Kidney (tissue), 14 donors: ENCODE results near the gene LIPA. TPM values are rescaled to one million over a fixed set of nuclear protein-coding genes. Genes with fewer than 3 reads are reported as not detected.

Experiments
- DNase-seq, 5 donors: peaks; one replicate each; pipeline ENCODE4 v3.0.0-alpha.2; 2013 to 2020
- FAIRE-seq: peaks from 2 replicates; lab custom pipeline; 2012; peaks lifted over from hg19 to GRCh38; lab: Jason Lieb, UNC
- H3K27ac ChIP-seq, 2 donors: one replicate each; pipeline ENCODE4 v1.7.0; 2013; ENCODE audit warnings: low read depth in 2 of 2, low read length in 2 of 2, inconsistent platforms in 1 of 2
- H3K27me3 ChIP-seq: one replicate; pipeline ENCODE4 v1.7.1; 2013; ENCODE audit warnings: low read length, inconsistent platforms; ENCODE audit not compliant: control insufficient read depth, insufficient read depth
- H3K36me3 ChIP-seq, 3 donors: one replicate each; pipeline versions ENCODE4 v1.7.0 to v1.7.1; 2013; ENCODE audit warnings: low read length in 3 of 3, control low read depth in 1 of 3, inconsistent platforms in 1 of 3; ENCODE audit not compliant: insufficient read depth in 3 of 3, control insufficient read depth in 2 of 3
- H3K4me1 ChIP-seq, 3 donors: one replicate each; pipeline versions ENCODE4 v1.7.0 to v1.7.1; 2013; ENCODE audit warnings: low read length in 3 of 3, inconsistent platforms in 1 of 3, low read depth in 1 of 3; ENCODE audit not compliant: control insufficient read depth in 2 of 3, insufficient read depth in 2 of 3
- H3K4me3 ChIP-seq, 3 donors: one replicate each; pipeline versions ENCODE4 v1.7.0 to v1.8.1; 2013; ENCODE audit warnings: low read length in 3 of 3, control low read depth in 1 of 3, inconsistent platforms in 1 of 3
- H3K9ac ChIP-seq, 3 donors: one replicate each; pipeline versions ENCODE4 v1.7.0 to v1.7.1; 2013; ENCODE audit warnings: low read length in 3 of 3, control low read depth in 1 of 3, inconsistent platforms in 1 of 3
- H3K9me3 ChIP-seq, 3 donors: one replicate each; pipeline versions ENCODE4 v1.7.0 to v1.7.1; 2013; ENCODE audit warnings: low read length in 3 of 3, control low read depth in 1 of 3, inconsistent platforms in 1 of 3; ENCODE audit not compliant: control insufficient read depth in 2 of 3, insufficient read depth in 1 of 3
- CTCF ChIP-seq: IDR thresholded peaks from 3 replicates; pipeline ENCODE4 v1.5.1; 2012; ENCODE audit warnings: mild to moderate bottlenecking, moderate library complexity, borderline replicate concordance; ENCODE audit not compliant: insufficient read depth; ENCODE audit errors: extremely low read depth
- intact Hi-C: fragments of 100-400 bp; cut with DNase I; formaldehyde crosslinking; loops from one replicate; pipeline ENCODE4 v1.11.1; 2022
- polyA plus RNA-seq: library from polyadenylated mRNA; stranded (reverse); fragments of 350-450 nt; fragmentation: Illumina TruSeq; extraction: RNeasy Lipid Tissue Mini Kit (QIAGEN cat#74804); gene quantifications from one replicate; pipeline ENCODE4 v1.2.3, GENCODE V29; 2014; ENCODE audit warnings: low read depth, low replicate concordance; ENCODE audit not compliant: insufficient read depth
- total RNA-seq: library from RNA; stranded (reverse); fragmentation: NEBNext Ultra II Directional; extraction: Animal tissue kit (Norgen Biotek cat#: 25700); gene quantifications from one replicate; pipeline ENCODE4 v1.2.1, GENCODE V29; 2021
- donor health status: control.
- donor health status: control.
- donor health status: control.
- donor health status: control.
- donor health status: control.
- donor health status: DM: yes; HTN: yes; CAD: no.
- donor health status: Normal renal cell carcinoma (clear cell type).

The LIPA gene
- total and polyA plus RNA-seq, 2 donors from 2014 or later: 43.8 to 84.5 TPM

- Histone ChIP-seq H3K9me3 (no peaks in the 10 kb centered on the region), H3K4me1 (peaks cover 2 to 15% (median 13%) of the 10 kb centered on the region in 3 donors), H3K27ac (peak overlapping the region; percentile 79 to 96), H3K27me3 (no peaks in the 10 kb centered on the region), H3K36me3 (no peaks in the 10 kb centered on the region), H3K4me3 (peak overlapping the region; percentile 8 to 54 (median 49)), H3K9ac (peak overlapping the region; percentile 6 to 70 (median 61))
- peak in 3 of 5 donors; percentile 35 to 79 (median 76) for DNase-seq
- no peak for FAIRE-seq
- intact Hi-C loops: no loop called here
- no peak for TF ChIP-seq CTCF
Observed at GRCh38 chr10:89283025-89283935, 31.7 kb upstream of the LIPA start.

GRCh38 chr10:89281606-89282395 lies 30.2 kb upstream of the LIPA start:
- FAIRE-seq: no peak
- no peak for DNase-seq
- H3K9ac ChIP-seq: no peak overlapping the region
- no peak for TF ChIP-seq CTCF
- no peaks in the 10 kb centered on the region for H3K36me3 ChIP-seq
- no peak overlapping the region for H3K27ac ChIP-seq
- no peaks in the 10 kb centered on the region for H3K27me3 ChIP-seq
- no peaks in the 10 kb centered on the region for H3K9me3 ChIP-seq
- H3K4me3 ChIP-seq: no peak overlapping the region
- peaks cover 2 to 21% (median 17%) of the 10 kb centered on the region in 3 donors for H3K4me1 ChIP-seq
- intact Hi-C loops: no loop called here

- intact Hi-C loops: no loop called here
- H3K4me1 ChIP-seq: peaks cover 2 to 21% (median 17%) of the 10 kb centered on the region in 3 donors
- H3K4me3 ChIP-seq: no peak overlapping the region
- H3K27me3 ChIP-seq: no peaks in the 10 kb centered on the region
- no peak for FAIRE-seq
- H3K36me3 ChIP-seq: no peaks in the 10 kb centered on the region
- TF ChIP-seq CTCF: no peak
- no peaks in the 10 kb centered on the region for H3K9me3 ChIP-seq
- H3K9ac ChIP-seq: no peak overlapping the region
- no peak for DNase-seq
- no peak overlapping the region for H3K27ac ChIP-seq
Observed at GRCh38 chr10:89280508-89280907, 28.9 kb upstream of the LIPA start.
